Esophagus muscularis mucosa (tissue), 3 donors: Measurements from ENCODE around the gene IL2RA.

Source experiments
- CTCF ChIP-seq, 3 experiments: fragments of 200-600 bp in 2 of 3; fragments of 450-650 bp in 1 of 3; sonication (generic) in 2 of 3; IDR thresholded peaks; one replicate each; pipeline ENCODE4 v1.5.1; 2017 to 2019; ENCODE audit warnings: antibody characterized with exemption in 3 of 3, mild to moderate bottlenecking in 2 of 3, moderate library complexity in 1 of 3
- POLR2AphosphoS5 ChIP-seq, 2 donors: sonication (generic); formaldehyde crosslinking; IDR thresholded peaks; one replicate each; pipeline ENCODE4 v1.6.1; 2017; ENCODE audit warnings: antibody characterized with exemption in 2 of 2

- TF ChIP-seq CTCF (IDR thresholded peaks at IDR 0.05) (no peak), POLR2AphosphoS5 (IDR thresholded peaks at IDR 0.05) (no peak)
Observed at GRCh38 chr10:6009961-6010360, 52.2 kb downstream of the IL2RA start.
